HepG2 (cell line): ENCODE data around the gene DLEC1. TPM values are rescaled to one million over a fixed set of nuclear protein-coding genes. Genes with fewer than 3 reads are reported as not detected.

Experiments used
- ATAC-seq: fragments of 200-7000 bp; cut with Tn5 transposase; 3 replicates; pipeline ENCODE4 v1.9.1; 2020; ENCODE audit warnings: mild to moderate bottlenecking, moderate library complexity
- BruUV-seq: library from RNA; stranded (reverse); fragments of 400-500 nt; replicated peaks from 2 replicates; lab custom pipeline; 2021; lab: Mats Ljungman, UMichigan
- CTCF ChIA-PET: fragments of 300-600 bp; formaldehyde crosslinking; extraction: SDS; loops from one replicate; lab custom pipeline; 2021; ENCODE audit warnings: low total read pairs, inconsistent platforms, low intra/inter-chr PET ratio; lab: Yijun Ruan, JAX
- POLR2A ChIA-PET: fragments of 350-600 bp; sonication (Branson Sonifier 250); formaldehyde crosslinking; loops from one replicate; lab custom pipeline; 2020; ENCODE audit warnings: antibody characterized with exemption, inconsistent platforms; lab: Yijun Ruan, JAX
- DNase-seq: peaks from one replicate; pipeline ENCODE4 v3.0.0-alpha.2; 2015; ENCODE audit warnings: low spot score
- FAIRE-seq: peaks from 3 replicates; lab custom pipeline; 2011; peaks lifted over from hg19 to GRCh38; lab: Jason Lieb, UNC
- H2AFZ ChIP-seq: one replicate; pipeline ENCODE4 v1.6.1; 2011; ENCODE audit warnings: low read length, inconsistent platforms
- H3K27ac ChIP-seq: fragments of 300-600 bp; 3 replicates; pipeline ENCODE4 v1.8.0; 2011; ENCODE audit warnings: mixed run types, mild to moderate bottlenecking, mixed read lengths, low read length, inconsistent platforms; ENCODE audit not compliant: insufficient read depth; ENCODE audit errors: extremely low read length
- H3K27me3 ChIP-seq, 2 experiments: fragments of 200-600 bp in 1 of 2; 2 replicates in 1 of 2; 3 replicates in 1 of 2; pipeline versions ENCODE4 v1.6.0 to v1.8.0; 2011; ENCODE audit warnings: low read length in 2 of 2, mild to moderate bottlenecking in 2 of 2, moderate library complexity in 2 of 2, inconsistent platforms in 1 of 2; ENCODE audit not compliant: insufficient read depth in 2 of 2, control insufficient read depth in 1 of 2
- H3K36me3 ChIP-seq, 2 experiments: fragments of 200-600 bp in 1 of 2; replicated peaks in 1 of 2; 2 replicates in 1 of 2; 3 replicates in 1 of 2; pipeline versions ENCODE4 v1.5.1 to v1.8.0; 2011; ENCODE audit warnings: low read length in 2 of 2, inconsistent platforms in 1 of 2; ENCODE audit not compliant: insufficient read depth in 2 of 2, control insufficient read depth in 1 of 2
- H3K4me1 ChIP-seq: 2 replicates; pipeline ENCODE4 v1.5.1; 2012; ENCODE audit warnings: low read length, inconsistent platforms; ENCODE audit not compliant: insufficient read depth
- H3K4me2 ChIP-seq: 2 replicates; pipeline ENCODE4 v1.6.0; 2011; ENCODE audit warnings: low read depth, low read length, inconsistent platforms
- H3K4me3 ChIP-seq, 3 experiments: fragments of 200-600 bp in 1 of 3; sonication (generic), shearing (Covaris generic) in 1 of 3; replicated peaks in 1 of 3; 2 replicates each; pipeline ENCODE4 v1.5.1; 2011 to 2016; ENCODE audit warnings: low read length in 3 of 3, inconsistent platforms in 2 of 3, low read depth in 2 of 3, mild to moderate bottlenecking in 2 of 3, control low read depth in 1 of 3, mixed read lengths in 1 of 3; ENCODE audit not compliant: insufficient read depth in 1 of 3
- H3K79me2 ChIP-seq: one replicate; pipeline ENCODE4 v1.6.1; 2011; ENCODE audit warnings: low read length, inconsistent platforms; ENCODE audit not compliant: insufficient read depth
- H3K9ac ChIP-seq: 2 replicates; pipeline ENCODE4 v1.6.0; 2011; ENCODE audit warnings: mild to moderate bottlenecking, low read depth, low read length, inconsistent platforms; ENCODE audit not compliant: insufficient read depth
- H3K9me3 ChIP-seq: 2 replicates; pipeline ENCODE4 v1.5.1; 2012; ENCODE audit warnings: mild to moderate bottlenecking, low read length
- H4K20me1 ChIP-seq: 2 replicates; pipeline ENCODE4 v1.6.0; 2011; ENCODE audit warnings: inconsistent platforms, mild to moderate bottlenecking, low read length, moderate library complexity; ENCODE audit not compliant: insufficient read depth
- AGO1 ChIP-seq: fragments of 200-400 bp; formaldehyde crosslinking; IDR thresholded peaks from 2 replicates; pipeline ENCODE4 v1.6.1; 2017; ENCODE audit warnings: mild to moderate bottlenecking, low read depth, low read length, moderate library complexity; ENCODE audit not compliant: poor library complexity, severe bottlenecking
- CREBL2 ChIP-seq: sonication (generic); formaldehyde crosslinking; IDR thresholded peaks from 2 replicates; pipeline ENCODE4 v1.8.1; 2023; ENCODE audit warnings: missing genetic modification reagents, mild to moderate bottlenecking, borderline replicate concordance
- EED ChIP-seq: sonication (generic); formaldehyde crosslinking; IDR thresholded peaks from 2 replicates; pipeline ENCODE4 v1.5.0; 2020; ENCODE audit warnings: mild to moderate bottlenecking, missing genetic modification reagents
- FOXP4 ChIP-seq: sonication (generic); formaldehyde crosslinking; IDR thresholded peaks from 2 replicates; pipeline ENCODE4 v1.4.0; 2020; ENCODE audit warnings: missing genetic modification reagents
- GATAD2A ChIP-seq: IDR thresholded peaks from 2 replicates; pipeline ENCODE4 v1.6.1; 2016
- HDAC6 ChIP-seq: fragments of 200-600 bp; sonication (generic); IDR thresholded peaks from 2 replicates; pipeline ENCODE4 v1.7.0; 2017; ENCODE audit warnings: mild to moderate bottlenecking, antibody characterized with exemption, low read length, low read depth
- HNRNPH1 ChIP-seq: fragments of 200-400 bp; formaldehyde crosslinking; optimal IDR thresholded peaks from 2 replicates; pipeline ENCODE3; 2017; ENCODE audit warnings: mild to moderate bottlenecking, low read depth, low read length
- MED1 ChIP-seq: sonication (generic); formaldehyde crosslinking; IDR thresholded peaks from 2 replicates; pipeline ENCODE4 v1.4.0; 2020; ENCODE audit warnings: missing genetic modification reagents
- MTA1 ChIP-seq: sonication (generic); formaldehyde crosslinking; IDR thresholded peaks from 2 replicates; pipeline ENCODE4 v1.4.0; 2020; ENCODE audit warnings: missing genetic modification reagents, mild to moderate bottlenecking, borderline replicate concordance
- POLR2AphosphoS2 ChIP-seq: IDR thresholded peaks from 2 replicates; pipeline ENCODE4 v1.6.1; 2011; ENCODE audit warnings: low read depth, low read length, improper control_type of control experiment
- SMAD9 ChIP-seq: sonication (generic); formaldehyde crosslinking; IDR thresholded peaks from 2 replicates; pipeline ENCODE4 v1.5.1; 2020; ENCODE audit warnings: mild to moderate bottlenecking, missing genetic modification reagents
- SP1 ChIP-seq, 2 experiments: fragments of 450-650 bp in 1 of 2; sonication (generic) in 1 of 2; formaldehyde crosslinking in 1 of 2; IDR thresholded peaks; 2 replicates each; pipeline versions ENCODE4 v1.4.0 to v1.6.1; 2016 to 2020; ENCODE audit warnings: missing genetic modification reagents in 1 of 2
- SP5 ChIP-seq: IDR thresholded peaks from 2 replicates; pipeline ENCODE4 v1.6.1; 2016; ENCODE audit warnings: low read depth, borderline replicate concordance
- TBX2 ChIP-seq: sonication (generic); formaldehyde crosslinking; IDR thresholded peaks from 2 replicates; pipeline ENCODE4 v1.5.0; 2020; ENCODE audit warnings: missing genetic modification reagents, mild to moderate bottlenecking, borderline replicate concordance
- TBX3 ChIP-seq: fragments of 450-650 bp; IDR thresholded peaks from 2 replicates; pipeline ENCODE4 v1.6.1; 2017; ENCODE audit warnings: antibody characterized with exemption, mild to moderate bottlenecking, inconsistent platforms, borderline replicate concordance
- ZFP41 ChIP-seq: sonication (generic); formaldehyde crosslinking; IDR thresholded peaks from 2 replicates; pipeline ENCODE4 v1.4.0; 2020; ENCODE audit warnings: mild to moderate bottlenecking, missing genetic modification reagents, borderline replicate concordance
- ZFX ChIP-seq: sonication (generic); formaldehyde crosslinking; IDR thresholded peaks from 2 replicates; pipeline ENCODE4 v1.4.0; 2020; ENCODE audit warnings: mild to moderate bottlenecking, low read depth, missing genetic modification reagents, moderate library complexity
- ZNF12 ChIP-seq: sonication (generic); formaldehyde crosslinking; IDR thresholded peaks from 2 replicates; pipeline ENCODE4 v1.5.0; 2020; ENCODE audit warnings: missing genetic modification reagents
- ZNF691 ChIP-seq: sonication (generic); formaldehyde crosslinking; IDR thresholded peaks from 2 replicates; pipeline ENCODE4 v1.4.0; 2020; ENCODE audit warnings: missing genetic modification reagents, low read depth, mild to moderate bottlenecking, borderline replicate concordance
- ZNF772 ChIP-seq: sonication (generic); formaldehyde crosslinking; IDR thresholded peaks from 2 replicates; pipeline ENCODE4 v1.5.0; 2020; ENCODE audit warnings: mild to moderate bottlenecking, missing genetic modification reagents
- ZNF788 ChIP-seq: sonication (generic); formaldehyde crosslinking; IDR thresholded peaks from 2 replicates; pipeline ENCODE4 v1.5.0; 2020; ENCODE audit warnings: mild to moderate bottlenecking, missing genetic modification reagents, borderline replicate concordance
- WGBS: methylation state at CpG from one replicate; pipeline ENCODE4 v1.1.6; 2017; ENCODE audit warnings: low lambda C conversion rate; 5-methylcytosine and 5-hydroxymethylcytosine counted together
- in situ Hi-C: cut with HindIII; loops from 2 replicates; pipeline ENCODE4 v1.10.0; 2017; ENCODE audit warnings: low pct_unique_long_range_greater_than_20kb; ENCODE audit not compliant: extremely low pct_ligation_motif_present
- intact Hi-C: fragments of 100-400 bp; cut with micrococcal nuclease; formaldehyde crosslinking; loops from one replicate; pipeline ENCODE4 v1.10.0; 2022; ENCODE audit not compliant: unreplicated experiment
- polyA plus RNA-seq, 8 experiments: library from polyadenylated mRNA; depleted of rRNA in 3 of 8; stranded (reverse) in 7 of 8; unstranded in 1 of 8; fragments of >200 nt; fragmentation: Illumina TruSeq in 4 of 8; extraction: Trizol in 4 of 8; gene quantifications; 2 replicates each; pipeline versions ENCODE4 v1.2.1 to v1.2.3, GENCODE V29; 2011 to 2016; ENCODE audit warnings: low read depth in 4 of 8, missing spikeins in 1 of 8, mixed read lengths in 1 of 8; ENCODE audit not compliant: insufficient read depth in 1 of 8
- total RNA-seq, 5 experiments: library from RNA; depleted of rRNA; stranded (reverse); fragments of >200 nt; fragmentation: Illumina TruSeq; extraction: Trizol; gene quantifications; 2 replicates each; pipeline ENCODE4 v1.2.3, GENCODE V29; 2016; ENCODE audit warnings: low read depth in 1 of 5

Gene DLEC1
- total and polyA plus RNA-seq, 2 of the 13 experiments (the other 11 are each of a cell fraction or from before 2014, with no cell fraction given), result 0.09 TPM; not detected in 1

- Histone ChIP-seq H3K9ac (no peak overlapping the region), H3K27ac (no peak overlapping the region), H3K4me1 (peaks cover 76% of the 10 kb centered on the region), H3K9me3 (no peaks in the 10 kb centered on the region), H3K27me3 (peaks cover 0 to 26% of the 10 kb centered on the region in 2 experiments; a peak in 2 of 5 replicates), H3K36me3 (no peaks in the 10 kb centered on the region), H2AFZ (no peak overlapping the region), H3K4me3 (no peak overlapping the region), H3K79me2 (no peaks in the 10 kb centered on the region), H4K20me1 (no peaks in the 10 kb centered on the region), H3K4me2 (no peak overlapping the region; the same call in 1 of the 2 replicates)
- ATAC-seq (no peak), FAIRE-seq (peak; percentile 58), DNase-seq (peak; percentile 39)
- ChIA-PET CTCF (interaction anchor here (1.5 to 1.8 kb wide), 2 partner anchors 21 to 141 kb away, joined by 6 to 10 read pairs; no protein-coding TSS in a partner anchor), POLR2A (interaction anchor here (1.0 to 1.5 kb wide), 4 partner anchors 9 to 169 kb away, joined by 3 to 5 read pairs (median 4); partner anchors contain the start of gene OXSR1)
- 20% methylated on average over 7 of the region's 10 CpGs for WGBS
- in situ Hi-C loops (no loop called here), intact Hi-C loops (no loop called here)
- BruUV-seq, result no TSS peak
- TF ChIP-seq SP5 (CRISPR knock-in tag), result peak; percentile 23; the same call in 1 of the 2 replicates
- TF ChIP-seq POLR2AphosphoS2, result no peak
- no peak for TF ChIP-seq EED (CRISPR knock-in tag)
- no peak for TF ChIP-seq AGO1
- no peak for TF ChIP-seq FOXP4
- TF ChIP-seq ZNF772 (CRISPR knock-in tag), result 0 out of 2 replicates have a peak, but pooled peaks have one; percentile 29
- no peak for TF ChIP-seq TBX3
- no peak for TF ChIP-seq ZFP41 (CRISPR knock-in tag)
- TF ChIP-seq GATAD2A, result peak; percentile 35; the same call in 1 of the 2 replicates
- no peak for TF ChIP-seq ZNF788
- peak; percentile 50; the same call in 1 of the 2 replicates for TF ChIP-seq TBX2 (CRISPR knock-in tag)
- TF ChIP-seq HDAC6, result no peak
- TF ChIP-seq HNRNPH1, result no peak
- TF ChIP-seq ZFX (CRISPR knock-in tag), result peak; percentile 73
- no peak for TF ChIP-seq MTA1 (CRISPR knock-in tag)
- no peak for TF ChIP-seq SP1 (IDR thresholded peaks at IDR 0.05)
- no peak for TF ChIP-seq SP1 (CRISPR knock-in tag; IDR thresholded peaks at IDR 0.05)
- no peak for TF ChIP-seq SMAD9 (CRISPR knock-in tag)
- TF ChIP-seq MED1 (CRISPR knock-in tag), result peak; percentile 39; the same call in 1 of the 2 replicates
- TF ChIP-seq CREBL2 (CRISPR knock-in tag), result no peak
- no peak for TF ChIP-seq ZNF691 (CRISPR knock-in tag)
- peak; percentile 90 for TF ChIP-seq ZNF12 (CRISPR knock-in tag)
Observed at GRCh38 chr3:37995652-37996641, 43.1 kb upstream of the DLEC1 start.
